ENCODE measurements around the gene SNHG17.
"Not testable (repeated sequence)": the region's sequence is repeated elsewhere in the genome, so short reads cannot be mapped to it uniquely, and the experiment has no call there.

Gene SNHG17

DNA sequence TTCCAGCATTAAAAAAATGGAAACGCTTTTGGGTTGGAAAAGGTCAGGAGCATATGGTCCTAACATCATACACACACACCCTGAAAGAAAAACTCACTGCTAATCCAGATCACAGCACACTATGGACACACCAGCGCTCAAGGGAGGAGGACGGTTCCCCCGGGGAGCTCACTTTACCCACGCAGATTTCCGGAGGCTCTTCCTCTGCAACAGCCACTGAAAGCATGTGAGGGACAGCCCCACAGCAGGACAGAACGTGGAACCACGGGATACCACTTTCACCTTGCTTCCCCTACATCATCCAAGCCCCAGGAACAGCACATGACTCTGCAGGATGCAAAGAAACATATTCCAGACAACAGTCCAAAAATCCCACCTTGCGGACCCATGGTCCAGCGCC, 13.2 kb downstream of the SNHG17 start:
- H3K4me3 ChIP-seq (ENCODE audit: low read length in 2 of 2): no peak overlapping the region
- no peak overlapping the region for H3K9ac ChIP-seq (ENCODE audit: low read depth in 1 of 2, low read length in 2 of 2)
- H3K9me3 ChIP-seq (ENCODE audit: control insufficient read depth in 2 of 2, low read length in 2 of 2): no peaks in the 10 kb centered on the region
- H3K27ac ChIP-seq (ENCODE audit: low read depth in 2 of 2, low read length in 2 of 2): no peak overlapping the region
- peaks cover 76 to 83% of the 10 kb centered on the region in 2 donors for H3K36me3 ChIP-seq (ENCODE audit: control insufficient read depth in 2 of 2, insufficient read depth in 2 of 2, low read length in 2 of 2)
- no peaks in the 10 kb centered on the region for H3K27me3 ChIP-seq (ENCODE audit: control insufficient read depth in 2 of 2, insufficient read depth in 2 of 2, low read length in 2 of 2)
- H3K4me1 ChIP-seq (ENCODE audit: control insufficient read depth in 2 of 2, insufficient read depth in 2 of 2, low read length in 2 of 2): no peaks in the 10 kb centered on the region

DNA sequence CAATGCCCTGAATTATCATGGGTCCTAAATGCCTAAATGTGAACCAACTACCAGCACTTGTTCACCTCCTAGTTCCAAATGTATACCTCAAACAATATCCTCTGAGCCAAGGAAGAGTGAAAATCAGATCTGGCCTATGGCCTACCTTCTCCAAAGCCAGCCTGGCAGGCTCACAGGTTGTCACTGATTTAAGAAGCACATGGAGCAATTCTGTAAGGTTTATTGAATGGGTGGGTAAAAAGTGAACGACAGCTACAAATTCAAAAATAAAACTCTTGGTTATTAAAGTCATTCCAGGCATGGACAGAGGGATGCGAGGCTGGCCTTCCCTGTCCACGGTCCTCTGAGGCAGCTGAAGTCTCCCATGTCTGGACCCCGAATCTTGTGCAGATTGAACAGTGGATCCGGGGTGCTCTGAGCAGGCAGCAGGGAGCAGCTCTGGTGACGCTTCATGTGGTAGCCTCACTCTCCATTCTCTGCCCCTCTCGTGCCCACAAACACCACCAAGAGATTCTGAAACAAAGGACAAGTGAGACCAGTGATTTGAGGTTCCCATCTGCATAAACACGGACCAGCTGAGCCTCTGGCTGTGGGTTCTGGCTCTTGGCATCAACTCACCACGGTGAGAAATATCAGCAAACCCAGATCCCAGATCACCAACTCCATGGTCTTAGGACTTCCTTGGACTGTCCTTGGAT, 14.6 kb downstream of the SNHG17 start:
- Histone ChIP-seq H3K9ac (ENCODE audit: low read depth in 1 of 2, low read length in 2 of 2) (no peak overlapping the region), H3K9me3 (ENCODE audit: control insufficient read depth in 2 of 2, low read length in 2 of 2) (no peaks in the 10 kb centered on the region), H3K4me1 (ENCODE audit: control insufficient read depth in 2 of 2, insufficient read depth in 2 of 2, low read length in 2 of 2) (no peaks in the 10 kb centered on the region), H3K36me3 (ENCODE audit: control insufficient read depth in 2 of 2, insufficient read depth in 2 of 2, low read length in 2 of 2) (peaks cover 68 to 74% of the 10 kb centered on the region in 2 donors), H3K4me3 (ENCODE audit: low read length in 2 of 2) (no peak overlapping the region), H3K27ac (ENCODE audit: low read depth in 2 of 2, low read length in 2 of 2) (no peak overlapping the region), H3K27me3 (ENCODE audit: control insufficient read depth in 2 of 2, insufficient read depth in 2 of 2, low read length in 2 of 2) (no peaks in the 10 kb centered on the region)

DNA sequence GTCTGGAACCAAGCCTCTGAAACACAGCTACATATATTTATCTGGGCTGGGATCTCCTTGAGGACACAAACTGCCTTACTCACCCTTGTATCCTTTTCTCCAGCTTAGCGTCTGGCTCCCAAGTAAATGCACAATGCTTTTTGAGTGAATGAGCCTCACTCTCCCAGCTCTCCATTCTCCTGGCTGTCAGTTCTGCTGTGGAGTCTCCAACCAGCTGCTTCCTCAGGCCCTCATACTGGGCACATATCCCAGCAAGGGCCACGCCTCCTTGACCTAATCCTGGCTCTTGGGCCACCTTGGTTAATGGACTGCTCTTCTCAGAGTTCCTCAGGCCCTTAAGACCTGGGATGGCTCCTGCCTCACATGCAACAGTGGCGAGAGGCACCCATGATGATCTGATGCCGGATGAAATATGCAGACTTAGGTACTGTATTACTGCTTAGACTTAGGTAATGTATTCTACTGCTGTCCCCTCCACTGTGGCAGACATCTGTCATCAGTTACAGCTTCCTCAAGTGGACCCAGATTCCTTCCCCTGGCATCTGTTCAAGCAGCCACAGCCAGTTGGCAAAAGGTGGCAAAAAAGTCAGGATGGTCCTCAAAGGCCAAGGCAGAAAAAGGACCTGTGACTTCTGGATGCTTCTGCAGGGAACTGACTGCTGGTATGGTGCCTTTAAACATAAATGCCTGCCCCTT, 16.5 kb downstream of the SNHG17 start:
- H3K27me3 ChIP-seq (ENCODE audit: control insufficient read depth in 2 of 2, insufficient read depth in 2 of 2, low read length in 2 of 2): no peaks in the 10 kb centered on the region
- H3K9me3 ChIP-seq (ENCODE audit: control insufficient read depth in 2 of 2, low read length in 2 of 2): no peaks in the 10 kb centered on the region
- H3K4me3 ChIP-seq (ENCODE audit: low read length in 2 of 2): no peak overlapping the region
- no peaks in the 10 kb centered on the region for H3K4me1 ChIP-seq (ENCODE audit: control insufficient read depth in 2 of 2, insufficient read depth in 2 of 2, low read length in 2 of 2)
- H3K9ac ChIP-seq (ENCODE audit: low read depth in 1 of 2, low read length in 2 of 2): no peak overlapping the region
- H3K36me3 ChIP-seq (ENCODE audit: control insufficient read depth in 2 of 2, insufficient read depth in 2 of 2, low read length in 2 of 2): peaks cover 51 to 57% of the 10 kb centered on the region in 2 donors
- no peak overlapping the region for H3K27ac ChIP-seq (ENCODE audit: low read depth in 2 of 2, low read length in 2 of 2)

DNA sequence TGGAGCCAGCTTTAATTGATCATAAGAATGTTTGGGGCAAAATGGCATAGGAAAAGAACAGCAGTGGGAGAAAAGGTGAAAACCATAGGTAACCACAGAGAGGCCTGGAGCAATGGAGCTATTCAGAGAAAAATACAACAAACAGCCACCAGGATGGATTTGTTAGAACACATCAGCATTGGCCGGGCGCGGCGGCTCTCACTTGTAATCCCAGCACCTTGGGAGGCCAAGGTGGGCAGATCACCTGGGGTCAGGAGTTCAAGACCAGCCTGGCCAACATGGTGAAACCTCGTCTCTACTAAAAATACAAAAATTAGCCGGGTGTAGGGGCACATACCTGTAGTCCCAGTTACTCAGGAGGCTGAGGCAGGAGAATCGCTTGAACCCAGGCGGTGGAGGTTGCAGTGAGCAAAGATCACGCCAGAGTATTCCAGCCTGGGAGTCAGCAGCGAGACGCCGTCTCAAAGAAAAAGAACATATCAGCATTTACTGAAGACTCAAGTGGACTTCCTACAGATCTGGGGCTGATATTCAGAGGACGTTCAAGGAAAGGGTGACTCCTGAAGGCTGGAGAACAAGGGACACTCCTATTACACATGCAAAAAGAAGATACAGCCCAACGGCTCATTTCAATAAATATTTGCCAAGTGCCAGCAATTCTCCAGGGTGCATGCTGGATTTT, 20.2 kb downstream of the SNHG17 start:
- H3K9me3 ChIP-seq (ENCODE audit: control insufficient read depth in 2 of 2, low read length in 2 of 2): no peaks in the 10 kb centered on the region
- H3K36me3 ChIP-seq (ENCODE audit: control insufficient read depth in 2 of 2, insufficient read depth in 2 of 2, low read length in 2 of 2): peaks cover 21 to 42% of the 10 kb centered on the region in 2 donors
- H3K27me3 ChIP-seq (ENCODE audit: control insufficient read depth in 2 of 2, insufficient read depth in 2 of 2, low read length in 2 of 2): no peaks in the 10 kb centered on the region
- H3K4me1 ChIP-seq (ENCODE audit: control insufficient read depth in 2 of 2, insufficient read depth in 2 of 2, low read length in 2 of 2): no peaks in the 10 kb centered on the region
- no peak overlapping the region for H3K27ac ChIP-seq (ENCODE audit: low read depth in 2 of 2, low read length in 2 of 2)
- no peak overlapping the region for H3K4me3 ChIP-seq (ENCODE audit: low read length in 2 of 2)
- H3K9ac ChIP-seq (ENCODE audit: low read depth in 1 of 2, low read length in 2 of 2): no peak overlapping the region

DNA sequence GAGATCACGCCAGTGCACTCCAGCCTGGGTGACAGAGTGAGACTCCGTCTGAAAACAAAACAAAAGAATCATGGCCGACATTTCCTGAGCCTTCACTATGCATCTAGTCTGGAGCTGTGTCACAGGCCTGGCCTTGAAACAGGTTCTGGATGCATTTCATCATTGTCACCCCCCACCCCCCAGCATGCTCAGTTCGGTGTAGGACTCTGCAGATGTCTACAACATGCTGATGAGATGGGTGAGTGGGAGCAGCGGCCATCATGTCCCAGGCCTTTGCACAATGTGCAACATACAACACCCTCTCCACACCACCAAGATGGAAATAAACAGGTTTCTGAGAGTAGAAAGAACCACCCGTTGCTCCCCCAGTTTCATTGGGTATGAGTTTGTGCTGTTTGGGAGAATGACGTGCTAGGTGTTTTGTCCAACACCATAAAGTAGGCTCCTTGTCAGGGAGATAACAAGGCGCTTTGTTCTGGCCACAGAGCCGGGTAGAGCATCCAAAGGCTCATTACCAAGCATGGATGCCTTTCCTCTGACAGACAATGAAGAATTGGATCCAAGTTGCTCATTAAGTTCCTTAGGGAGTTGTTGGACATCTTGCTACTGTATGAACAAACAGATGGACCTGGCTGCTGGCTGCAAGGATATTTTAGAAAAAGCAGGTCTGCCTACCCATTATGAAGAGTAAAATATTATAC, 22.1 kb downstream of the SNHG17 start:
- peaks cover 5 to 25% of the 10 kb centered on the region in 2 donors for H3K36me3 ChIP-seq (ENCODE audit: control insufficient read depth in 2 of 2, insufficient read depth in 2 of 2, low read length in 2 of 2)
- H3K4me3 ChIP-seq (ENCODE audit: low read length in 2 of 2): no peak overlapping the region
- H3K4me1 ChIP-seq (ENCODE audit: control insufficient read depth in 2 of 2, insufficient read depth in 2 of 2, low read length in 2 of 2): no peaks in the 10 kb centered on the region
- no peak overlapping the region for H3K9ac ChIP-seq (ENCODE audit: low read depth in 1 of 2, low read length in 2 of 2)
- no peaks in the 10 kb centered on the region for H3K9me3 ChIP-seq (ENCODE audit: control insufficient read depth in 2 of 2, low read length in 2 of 2)
- H3K27ac ChIP-seq (ENCODE audit: low read depth in 2 of 2, low read length in 2 of 2): no peak overlapping the region
- no peaks in the 10 kb centered on the region for H3K27me3 ChIP-seq (ENCODE audit: control insufficient read depth in 2 of 2, insufficient read depth in 2 of 2, low read length in 2 of 2)

DNA sequence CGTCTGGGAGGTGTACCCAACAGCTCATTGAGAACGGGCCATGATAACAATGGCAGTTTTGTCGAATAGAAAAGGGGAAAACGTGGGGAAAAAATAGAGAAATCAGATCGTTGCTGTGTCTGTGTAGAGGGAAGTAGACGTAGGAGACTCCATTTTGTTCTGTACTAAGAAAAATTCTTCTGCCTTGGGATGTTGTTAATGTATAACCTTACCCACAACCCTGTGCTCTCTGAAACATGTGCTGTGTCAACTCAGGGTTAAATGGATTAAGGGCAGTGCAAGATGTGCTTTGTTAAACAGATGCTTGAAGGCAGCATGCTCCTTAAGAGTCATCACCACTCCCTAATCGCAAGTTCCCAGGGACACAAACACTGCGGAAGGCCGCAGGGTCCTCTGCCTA, 27.3 kb downstream of the SNHG17 start:
- H3K9me3 ChIP-seq (ENCODE audit: control insufficient read depth in 2 of 2, low read length in 2 of 2); H3K27ac ChIP-seq (ENCODE audit: low read depth in 2 of 2, low read length in 2 of 2); H3K4me3 ChIP-seq (ENCODE audit: low read length in 2 of 2); H3K4me1 ChIP-seq (ENCODE audit: control insufficient read depth in 2 of 2, insufficient read depth in 2 of 2, low read length in 2 of 2); H3K27me3 ChIP-seq (ENCODE audit: control insufficient read depth in 2 of 2, insufficient read depth in 2 of 2, low read length in 2 of 2); H3K9ac ChIP-seq (ENCODE audit: low read depth in 1 of 2, low read length in 2 of 2): not testable (repeated sequence)
- peaks cover 0 to 11% of the 10 kb centered on the region in 2 donors for H3K36me3 ChIP-seq (ENCODE audit: control insufficient read depth in 2 of 2, insufficient read depth in 2 of 2, low read length in 2 of 2)

DNA sequence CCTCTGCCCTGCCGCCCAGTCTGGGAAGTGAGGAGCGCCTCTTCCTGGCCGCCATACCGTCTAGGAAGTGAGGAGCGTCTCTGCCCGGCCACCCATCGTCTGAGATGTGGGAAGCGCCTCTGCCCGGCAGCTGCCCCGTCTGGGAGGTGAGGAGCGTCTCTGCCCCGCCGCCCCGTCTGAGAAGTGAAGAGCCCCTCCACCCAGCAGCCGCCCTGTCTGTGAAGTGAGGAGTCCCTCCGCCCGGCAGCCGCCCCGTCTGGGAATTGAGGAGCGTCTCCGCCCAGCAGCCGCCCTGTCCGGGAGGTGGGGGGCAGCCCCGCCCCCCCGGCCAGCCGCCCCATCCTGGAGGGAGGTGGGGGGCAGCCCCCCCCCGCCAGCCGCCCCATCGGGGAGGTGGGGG, 27.8 kb downstream of the SNHG17 start:
- H3K9me3 ChIP-seq (ENCODE audit: control insufficient read depth in 2 of 2, low read length in 2 of 2): no peaks in the 10 kb centered on the region
- no peak overlapping the region for H3K4me3 ChIP-seq (ENCODE audit: low read length in 2 of 2)
- no peak overlapping the region for H3K9ac ChIP-seq (ENCODE audit: low read depth in 1 of 2, low read length in 2 of 2)
- H3K27ac ChIP-seq (ENCODE audit: low read depth in 2 of 2, low read length in 2 of 2): no peak overlapping the region
- H3K4me1 ChIP-seq (ENCODE audit: control insufficient read depth in 2 of 2, insufficient read depth in 2 of 2, low read length in 2 of 2): no peaks in the 10 kb centered on the region
- H3K27me3 ChIP-seq (ENCODE audit: control insufficient read depth in 2 of 2, insufficient read depth in 2 of 2, low read length in 2 of 2): no peaks in the 10 kb centered on the region
- peaks cover 0 to 7% of the 10 kb centered on the region in 2 donors for H3K36me3 ChIP-seq (ENCODE audit: control insufficient read depth in 2 of 2, insufficient read depth in 2 of 2, low read length in 2 of 2)

DNA sequence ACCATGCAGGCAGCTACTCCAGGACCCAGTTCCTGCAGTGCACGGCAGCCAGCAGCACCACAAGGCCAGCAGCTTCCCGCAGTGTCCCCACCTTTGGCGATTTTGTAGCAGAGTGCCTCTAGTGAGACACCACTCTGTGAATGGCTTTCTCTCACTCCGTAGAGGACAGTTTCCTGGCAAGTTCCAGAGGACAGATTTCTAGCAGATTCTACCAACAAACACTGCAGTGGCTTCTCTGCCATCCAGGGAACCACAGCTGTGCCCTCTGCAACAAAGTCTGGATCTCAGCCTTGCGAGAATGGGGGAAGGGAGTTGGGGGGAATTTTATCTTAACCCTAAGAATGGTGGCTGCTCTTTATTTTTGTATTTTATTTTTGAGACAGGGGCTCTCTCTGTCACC, 28.7 kb downstream of the SNHG17 start:
- no peak overlapping the region for H3K4me3 ChIP-seq (ENCODE audit: low read length in 2 of 2)
- H3K27me3 ChIP-seq (ENCODE audit: control insufficient read depth in 2 of 2, insufficient read depth in 2 of 2, low read length in 2 of 2): no peaks in the 10 kb centered on the region
- no peak overlapping the region for H3K27ac ChIP-seq (ENCODE audit: low read depth in 2 of 2, low read length in 2 of 2)
- H3K36me3 ChIP-seq (ENCODE audit: control insufficient read depth in 2 of 2, insufficient read depth in 2 of 2, low read length in 2 of 2): peaks cover 0 to 6% of the 10 kb centered on the region in 2 donors
- H3K9ac ChIP-seq (ENCODE audit: low read depth in 1 of 2, low read length in 2 of 2): no peak overlapping the region
- H3K4me1 ChIP-seq (ENCODE audit: control insufficient read depth in 2 of 2, insufficient read depth in 2 of 2, low read length in 2 of 2): no peaks in the 10 kb centered on the region
- H3K9me3 ChIP-seq (ENCODE audit: control insufficient read depth in 2 of 2, low read length in 2 of 2): no peaks in the 10 kb centered on the region

DNA sequence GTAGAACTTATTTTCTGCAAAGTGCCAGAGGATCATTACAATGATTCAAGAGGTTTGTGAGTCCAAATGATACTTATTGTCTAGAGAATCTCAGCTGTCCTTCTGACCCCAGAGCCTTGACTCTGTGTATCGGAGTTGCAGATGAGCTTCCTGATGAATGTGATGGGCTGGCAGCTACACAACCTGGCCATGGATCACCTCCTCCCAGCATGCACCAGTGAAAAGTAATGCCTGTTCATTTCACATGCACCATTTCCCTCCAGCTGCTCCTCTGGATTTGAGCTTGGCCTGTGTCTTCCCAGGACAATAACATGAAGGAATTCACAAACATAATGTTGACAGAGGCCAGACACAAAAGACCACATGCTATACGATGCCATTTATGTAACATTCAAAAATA, 30.0 kb downstream of the SNHG17 start:
- Histone ChIP-seq H3K27ac (ENCODE audit: low read depth in 2 of 2, low read length in 2 of 2) (no peak overlapping the region), H3K9me3 (ENCODE audit: control insufficient read depth in 2 of 2, low read length in 2 of 2) (no peaks in the 10 kb centered on the region), H3K4me3 (ENCODE audit: low read length in 2 of 2) (no peak overlapping the region), H3K36me3 (ENCODE audit: control insufficient read depth in 2 of 2, insufficient read depth in 2 of 2, low read length in 2 of 2) (no peaks in the 10 kb centered on the region), H3K9ac (ENCODE audit: low read depth in 1 of 2, low read length in 2 of 2) (no peak overlapping the region), H3K27me3 (ENCODE audit: control insufficient read depth in 2 of 2, insufficient read depth in 2 of 2, low read length in 2 of 2) (no peaks in the 10 kb centered on the region), H3K4me1 (ENCODE audit: control insufficient read depth in 2 of 2, insufficient read depth in 2 of 2, low read length in 2 of 2) (no peaks in the 10 kb centered on the region)

DNA sequence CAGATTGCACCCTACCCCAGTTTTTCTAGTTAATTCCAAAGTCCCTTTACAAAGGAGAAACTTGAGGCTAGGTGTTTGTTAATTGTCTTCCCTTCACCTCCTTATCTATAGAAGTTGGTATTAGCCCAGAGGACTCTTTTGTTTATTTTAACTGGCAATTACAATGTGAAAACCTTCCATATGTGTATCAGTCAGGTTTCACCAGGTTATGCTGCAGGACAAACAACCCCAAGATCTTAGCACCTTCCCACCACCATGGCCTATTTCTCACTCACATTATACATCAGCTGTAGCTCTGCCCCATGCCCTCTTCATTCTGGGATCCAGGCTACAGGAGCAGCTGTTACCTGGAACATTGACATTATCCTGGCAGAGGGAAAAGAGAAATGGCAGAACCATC, 31.1 kb downstream of the SNHG17 start:
- Histone ChIP-seq H3K9ac (ENCODE audit: low read depth in 1 of 2, low read length in 2 of 2) (no peak overlapping the region), H3K36me3 (ENCODE audit: control insufficient read depth in 2 of 2, insufficient read depth in 2 of 2, low read length in 2 of 2) (no peaks in the 10 kb centered on the region), H3K4me1 (ENCODE audit: control insufficient read depth in 2 of 2, insufficient read depth in 2 of 2, low read length in 2 of 2) (no peaks in the 10 kb centered on the region), H3K9me3 (ENCODE audit: control insufficient read depth in 2 of 2, low read length in 2 of 2) (no peaks in the 10 kb centered on the region), H3K27ac (ENCODE audit: low read depth in 2 of 2, low read length in 2 of 2) (no peak overlapping the region), H3K27me3 (ENCODE audit: control insufficient read depth in 2 of 2, insufficient read depth in 2 of 2, low read length in 2 of 2) (no peaks in the 10 kb centered on the region), H3K4me3 (ENCODE audit: low read length in 2 of 2) (no peak overlapping the region)
